AG20443 (cell line): ENCODE measurements around the gene MPDU1.
"Not testable (repeated sequence)": the region's sequence is repeated elsewhere in the genome, so short reads cannot be mapped to it uniquely, and the experiment has no call there.

Experiments
- DNase-seq: peaks from one replicate; pipeline ENCODE4 v3.0.0; 2012; ENCODE audit warnings: low spot score, mixed read lengths

Gene MPDU1

DNA sequence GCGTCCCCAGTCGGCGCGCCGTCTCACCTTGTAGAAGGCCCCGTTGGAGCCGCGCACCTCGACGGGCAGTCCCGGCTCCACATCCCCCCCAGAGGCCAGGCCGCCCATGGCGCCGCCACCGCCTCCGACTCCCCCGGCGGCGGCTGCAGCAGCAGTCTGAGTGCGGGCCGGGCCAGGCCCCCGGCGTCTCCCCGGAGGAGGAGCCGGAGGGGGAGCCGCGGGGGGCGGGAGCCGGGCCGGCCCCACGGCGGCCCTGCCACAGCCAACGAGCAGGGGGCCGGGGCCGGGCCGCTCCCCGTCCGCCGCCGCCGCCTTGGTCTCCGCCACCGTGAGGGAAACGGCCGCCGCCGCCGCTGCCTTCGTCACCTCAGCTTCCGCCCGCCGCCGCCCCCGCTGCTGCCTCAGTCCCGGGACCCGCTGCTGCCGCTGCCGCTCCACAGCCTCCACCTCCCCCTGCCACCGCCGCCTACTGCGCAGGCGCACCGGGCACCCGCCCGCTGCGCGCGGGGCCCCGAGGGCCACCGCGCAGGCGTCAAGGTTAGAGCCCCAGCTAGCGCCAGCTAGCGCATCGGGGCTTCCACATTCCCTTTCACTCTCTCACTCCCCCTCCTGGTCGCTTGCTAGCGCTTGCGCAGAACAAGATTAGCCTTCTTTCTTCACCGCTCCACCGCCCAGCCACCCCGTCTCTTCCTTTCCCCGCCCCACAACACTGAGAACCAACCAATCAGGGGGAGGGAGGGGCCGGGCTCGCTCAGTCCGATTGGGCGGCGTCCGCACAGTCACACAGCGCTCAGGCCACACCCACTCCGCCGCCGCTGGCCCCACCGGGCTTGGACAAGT is 31.0 kb downstream of the MPDU1 start, which contains the start of gene FXR2:
Gene FXR2, minus strand, starts transcription at position 473 of the 840 bp plus-strand sequence. Its CDS starts 365 bp downstream, at position 108.
- DNase-seq, result peak; percentile 100

DNA sequence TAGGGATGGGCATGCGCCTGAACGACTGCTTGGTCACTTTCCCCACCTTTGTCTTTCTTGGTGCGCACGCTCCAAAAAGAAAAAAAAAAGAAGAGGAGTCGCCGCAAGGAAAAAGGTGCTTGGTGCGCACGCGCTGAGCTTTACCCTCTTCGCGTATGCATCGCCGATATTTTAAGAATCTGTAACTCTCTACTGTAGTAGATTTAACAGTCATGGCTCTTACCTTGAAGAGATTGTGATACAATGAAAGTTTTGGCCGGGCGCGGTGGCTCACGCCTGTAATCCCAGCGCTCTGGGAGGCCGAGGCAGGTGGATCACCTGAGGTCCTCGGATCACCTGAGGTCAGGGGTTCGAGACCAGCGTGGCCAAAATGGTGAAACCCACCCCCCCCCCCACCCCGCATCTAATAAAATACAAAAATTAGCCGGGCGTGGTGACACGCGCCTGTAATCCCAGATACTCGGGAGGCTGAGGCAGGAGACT is 31.7 kb downstream of the MPDU1 start:
- no peak for DNase-seq

DNA sequence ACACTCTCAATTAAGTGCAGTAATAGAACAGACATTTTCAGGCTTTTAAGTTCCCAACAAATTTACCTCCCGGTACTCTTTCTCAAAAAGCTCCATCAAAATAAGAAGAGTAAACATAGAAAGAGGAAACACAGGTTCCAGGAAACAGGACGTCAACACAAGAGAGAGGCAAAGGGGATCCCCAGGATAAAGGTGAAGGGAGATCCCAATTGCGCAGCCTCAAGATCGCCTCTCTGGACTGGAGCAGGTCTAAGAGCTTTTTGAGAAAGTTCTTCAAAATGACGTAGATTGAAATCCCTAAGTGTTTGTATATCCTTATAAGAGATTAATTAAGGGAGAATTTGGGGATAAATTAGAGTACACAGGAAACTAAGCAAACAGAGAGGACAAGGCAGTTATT is 35.0 kb downstream of the MPDU1 start:
- no peak for DNase-seq

DNA sequence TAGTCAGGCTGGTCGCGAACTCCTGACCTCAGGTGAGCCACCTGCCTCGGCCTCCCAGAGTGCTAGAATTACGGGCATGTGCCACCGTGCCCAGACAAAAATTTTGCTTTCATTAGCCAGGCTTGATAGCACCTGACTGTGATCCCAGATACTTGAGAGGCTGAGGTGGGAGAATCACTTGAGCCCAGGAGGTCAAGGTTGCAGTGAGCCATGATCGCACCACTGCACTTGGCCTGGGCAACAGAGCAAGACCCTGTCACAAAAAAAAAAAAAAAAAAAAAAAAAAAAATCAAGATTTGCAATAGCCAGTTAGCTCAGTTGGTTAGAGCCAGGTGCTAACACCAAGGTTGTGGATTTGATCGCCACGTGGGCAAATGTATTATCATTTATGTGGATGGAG is 37.2 kb downstream of the MPDU1 start:
- no peak for DNase-seq

DNA sequence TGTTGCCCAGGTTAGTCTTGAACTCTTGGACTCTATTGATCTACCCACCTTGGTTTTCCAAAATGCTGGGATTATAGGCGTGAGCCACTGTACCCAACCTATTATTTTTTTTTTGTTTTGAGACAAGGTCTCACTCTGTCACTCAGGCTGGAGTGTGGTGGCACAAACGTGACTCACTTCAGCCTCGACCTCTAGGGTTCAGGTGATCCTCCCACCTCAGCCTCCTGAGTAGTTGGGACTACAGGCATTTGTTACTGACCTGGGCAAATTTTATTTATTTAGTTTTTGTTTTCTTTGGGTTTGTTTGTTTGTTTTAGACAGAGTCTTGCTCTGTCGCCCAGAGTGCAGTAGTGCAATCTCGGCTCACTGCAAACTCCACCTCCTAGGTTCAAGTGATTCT is 40.0 kb downstream of the MPDU1 start:
- no peak for DNase-seq

DNA sequence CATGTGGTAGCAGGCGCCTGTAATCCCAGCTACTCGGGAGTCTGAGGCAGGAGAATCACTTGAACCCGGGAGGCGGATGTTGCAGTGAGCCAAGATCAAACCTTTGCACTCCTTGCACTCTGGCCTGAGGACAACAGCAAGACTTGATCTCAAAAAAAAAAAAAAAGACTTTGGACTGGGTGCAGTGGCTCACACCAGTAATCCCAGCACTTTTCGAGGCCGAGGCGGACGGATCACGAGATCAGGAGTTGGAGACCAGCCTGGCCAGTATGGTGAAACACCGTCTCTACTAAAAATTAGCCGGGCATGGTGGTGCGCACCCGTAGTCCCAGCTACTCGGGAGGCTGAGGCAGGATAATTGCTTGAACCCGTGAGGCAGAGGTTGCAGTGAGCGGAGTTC is 42.1 kb downstream of the MPDU1 start:
- DNase-seq, result not testable (repeated sequence)

DNA sequence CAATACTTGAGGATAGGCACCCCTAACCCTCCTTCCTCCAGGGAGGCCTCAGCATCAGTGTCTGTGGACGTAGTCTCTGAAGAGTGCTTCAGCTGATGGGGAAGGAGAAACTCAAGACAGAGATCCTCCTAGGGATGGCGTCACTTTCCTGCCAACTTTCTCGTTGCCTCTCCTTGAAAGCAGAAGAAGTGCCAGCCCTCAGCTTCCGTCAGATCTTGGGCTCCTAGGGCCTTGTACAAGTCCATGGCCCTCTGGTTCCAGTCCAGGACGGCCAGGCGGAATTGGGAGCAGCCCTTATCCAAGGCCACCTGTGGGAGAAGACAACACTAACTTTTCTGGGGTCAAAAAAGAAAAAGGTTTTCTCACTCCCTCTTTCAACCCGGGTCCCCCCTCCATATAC is 42.7 kb downstream of the MPDU1 start:
- no peak for DNase-seq

DNA sequence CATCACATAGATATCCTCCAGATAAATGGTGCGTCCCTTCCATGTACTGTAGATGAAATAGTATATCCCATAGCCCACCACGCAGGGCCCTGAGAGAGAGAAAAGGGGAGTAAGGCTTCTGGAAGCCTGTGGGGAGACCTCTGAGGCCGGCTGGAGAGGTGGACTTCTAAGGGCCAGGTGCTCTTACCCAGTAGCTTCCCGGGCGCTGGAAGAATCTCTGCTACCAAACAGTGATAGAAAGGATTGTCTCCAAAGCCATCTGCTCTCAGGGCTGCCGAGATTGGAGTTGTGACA is 43.3 kb downstream of the MPDU1 start:
- peak; percentile 34 for DNase-seq

DNA sequence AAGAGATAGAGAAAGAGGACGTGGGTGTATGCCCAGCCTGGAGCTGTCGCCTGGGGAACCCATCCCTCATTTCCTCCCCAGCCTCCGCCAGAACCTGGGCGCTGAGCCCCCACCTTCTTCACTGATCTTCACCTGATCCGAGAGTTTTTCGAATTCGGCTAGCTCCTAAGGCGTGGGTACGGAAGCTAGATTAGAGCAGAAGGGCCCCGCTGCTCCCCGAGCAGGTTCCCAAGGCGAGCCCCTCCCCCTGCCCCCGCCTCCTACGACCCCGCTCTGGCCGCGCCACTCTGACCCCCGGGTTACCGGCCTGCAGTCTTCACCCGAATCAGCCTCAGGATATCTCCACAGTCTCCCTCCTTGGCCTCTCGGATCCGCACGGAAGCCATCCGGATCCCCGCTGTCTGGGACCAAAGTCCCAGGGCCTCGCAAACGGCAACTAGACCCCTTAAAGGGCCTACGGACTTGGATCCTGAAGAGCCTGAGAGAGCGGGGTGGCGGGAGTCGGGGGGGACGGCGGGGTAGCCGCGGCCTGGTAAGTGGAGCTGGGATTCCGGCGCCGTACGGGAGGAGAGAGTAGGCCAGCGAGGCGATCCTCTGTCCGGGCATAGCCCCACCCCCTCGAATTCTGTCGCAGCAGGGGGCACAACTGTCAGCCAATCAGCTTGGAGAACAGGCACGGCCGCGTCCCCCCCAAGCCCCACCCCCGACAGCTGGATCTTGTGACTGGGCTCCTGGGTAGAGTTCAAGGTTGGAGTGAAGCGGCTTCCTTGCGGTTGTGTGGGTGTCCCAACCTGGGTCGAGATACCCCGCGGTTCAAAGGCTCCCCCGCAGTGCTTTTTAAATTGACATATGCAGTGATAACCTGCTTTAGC is 43.8 kb downstream of the MPDU1 start, which contains the start of gene SAT2:
Gene SAT2, minus strand, starts transcription at position 572 of the 872 bp plus-strand sequence. Its CDS starts 186 bp downstream, at position 386.
- peak; percentile 99 for DNase-seq

DNA sequence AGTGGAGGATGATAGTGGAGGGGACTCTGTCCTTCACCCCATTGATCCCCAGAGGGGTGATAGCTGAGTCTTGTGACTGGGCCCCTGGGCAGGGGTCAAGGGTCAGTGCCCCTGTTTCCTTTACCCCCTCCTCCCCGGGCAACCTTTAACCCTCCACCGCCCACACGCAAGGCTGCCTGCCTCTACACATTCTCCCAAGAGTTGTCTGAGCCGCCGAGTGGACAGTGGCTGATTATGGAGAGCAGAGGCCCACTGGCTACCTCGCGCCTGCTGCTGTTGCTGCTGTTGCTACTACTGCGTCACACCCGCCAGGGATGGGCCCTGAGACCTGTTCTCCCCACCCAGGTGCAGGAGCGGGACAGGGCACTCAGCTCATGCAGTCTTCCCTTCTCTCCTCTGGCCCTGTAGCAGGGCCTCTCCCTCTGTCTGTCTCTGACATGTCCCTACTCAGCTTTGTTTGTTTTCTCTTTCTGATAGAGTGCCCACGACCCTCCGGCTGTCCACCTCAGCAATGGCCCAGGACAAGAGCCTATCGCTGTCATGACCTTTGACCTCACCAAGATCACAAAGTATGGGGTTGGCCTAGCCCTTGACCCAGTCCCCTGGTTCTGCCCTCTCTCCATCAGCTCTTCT is 46.4 kb downstream of the MPDU1 start, which contains the start of gene SHBG:
Gene SHBG, plus strand, starts transcription at position 197 of the 633 bp plus-strand sequence. Its CDS starts 38 bp downstream, at position 235.
- no peak for DNase-seq

DNA sequence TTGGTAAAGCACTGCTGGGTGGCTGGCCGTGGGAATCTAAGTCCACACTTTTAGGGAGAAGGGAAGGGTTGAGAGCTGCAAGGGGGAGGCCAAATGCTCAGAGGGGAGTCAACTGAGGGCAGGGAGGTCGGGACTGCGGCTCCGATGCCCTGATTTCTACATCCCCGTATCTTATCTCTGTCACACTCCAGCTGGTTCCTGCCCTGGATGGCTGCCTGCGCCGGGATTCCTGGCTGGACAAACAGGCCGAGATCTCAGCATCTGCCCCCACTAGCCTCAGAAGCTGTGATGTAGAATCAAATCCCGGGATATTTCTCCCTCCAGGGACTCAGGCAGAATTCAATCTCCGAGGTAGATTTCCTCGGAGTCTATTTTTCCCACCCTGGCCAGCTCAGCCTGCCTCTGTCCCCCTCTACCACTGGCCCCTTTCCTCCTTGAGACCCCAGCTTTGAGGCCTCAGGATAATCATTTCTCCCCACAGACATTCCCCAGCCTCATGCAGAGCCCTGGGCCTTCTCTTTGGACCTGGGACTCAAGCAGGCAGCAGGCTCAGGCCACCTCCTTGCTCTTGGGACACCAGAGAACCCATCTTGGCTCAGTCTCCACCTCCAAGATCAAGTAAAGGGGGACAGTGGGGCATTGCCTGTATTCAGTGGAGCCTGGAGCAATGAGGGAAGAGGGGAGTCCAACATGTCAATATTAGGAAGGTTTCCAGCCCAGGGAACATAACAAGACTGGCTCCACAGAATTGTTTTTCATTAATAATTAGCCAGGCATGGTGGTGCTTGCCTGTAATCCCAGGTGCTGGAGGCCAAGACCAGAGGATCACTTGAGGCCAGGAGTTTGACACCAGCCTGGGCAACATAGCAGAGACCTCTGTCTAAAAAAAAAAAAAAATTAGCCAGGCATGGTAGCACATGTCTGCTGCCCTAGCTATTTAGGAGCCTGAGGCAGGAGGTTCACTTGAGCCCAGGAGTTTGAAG is 48.0 kb downstream of the MPDU1 start:
- DNase-seq, result no peak

DNA sequence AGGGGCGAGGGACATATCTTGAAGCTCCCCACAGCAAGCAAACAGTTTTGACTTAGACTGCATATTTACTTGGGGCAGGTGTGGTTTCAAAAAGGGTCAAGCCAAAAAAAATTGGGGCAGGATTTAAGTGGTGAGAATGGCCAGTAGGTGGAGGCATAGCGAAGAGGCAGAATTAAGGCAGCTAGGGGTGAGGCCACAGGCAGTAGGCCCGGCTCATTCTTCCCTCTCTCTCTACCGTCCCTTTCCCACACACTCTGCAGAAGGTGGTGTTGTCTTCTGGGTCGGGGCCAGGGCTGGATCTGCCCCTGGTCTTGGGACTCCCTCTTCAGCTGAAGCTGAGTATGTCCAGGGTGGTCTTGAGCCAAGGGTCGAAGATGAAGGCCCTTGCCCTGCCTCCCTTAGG is 48.8 kb downstream of the MPDU1 start:
- peak; percentile 84 for DNase-seq

DNA sequence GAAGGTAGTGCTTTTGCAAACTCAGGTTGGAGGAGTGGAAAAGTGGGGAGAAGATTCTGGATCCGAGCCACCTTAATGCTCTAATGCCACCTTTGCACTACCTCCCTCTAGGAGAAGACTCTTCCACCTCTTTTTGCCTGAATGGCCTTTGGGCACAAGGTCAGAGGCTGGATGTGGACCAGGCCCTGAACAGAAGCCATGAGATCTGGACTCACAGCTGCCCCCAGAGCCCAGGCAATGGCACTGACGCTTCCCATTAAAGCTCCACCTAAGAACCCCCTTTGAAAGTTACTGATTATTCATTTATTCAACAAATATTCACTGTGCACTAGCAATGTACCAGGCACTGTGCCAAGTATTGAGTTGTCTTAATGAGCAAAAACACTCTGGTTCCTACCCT is 49.4 kb downstream of the MPDU1 start:
- DNase-seq, result no peak

DNA sequence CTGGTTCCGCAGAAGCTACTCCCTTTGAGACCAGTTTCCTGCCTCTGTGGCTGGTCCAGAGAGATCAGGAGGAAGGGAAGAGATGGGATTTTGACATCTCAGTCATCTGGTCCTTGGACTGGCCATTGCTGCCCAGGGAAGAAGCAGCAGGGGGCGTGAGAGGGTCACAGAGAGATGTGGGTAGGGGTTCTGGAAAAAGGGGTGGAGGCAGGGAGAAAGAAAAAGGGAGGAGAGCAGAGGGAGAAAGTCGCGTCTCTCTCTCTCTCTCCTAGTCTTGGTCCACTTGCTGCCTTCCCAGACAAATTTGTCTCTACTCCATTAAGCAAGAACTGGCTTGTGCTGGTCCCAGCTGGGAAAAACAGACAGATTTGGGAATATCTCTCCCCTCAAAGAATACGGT is 50.7 kb downstream of the MPDU1 start:
- peak; percentile 51 for DNase-seq

DNA sequence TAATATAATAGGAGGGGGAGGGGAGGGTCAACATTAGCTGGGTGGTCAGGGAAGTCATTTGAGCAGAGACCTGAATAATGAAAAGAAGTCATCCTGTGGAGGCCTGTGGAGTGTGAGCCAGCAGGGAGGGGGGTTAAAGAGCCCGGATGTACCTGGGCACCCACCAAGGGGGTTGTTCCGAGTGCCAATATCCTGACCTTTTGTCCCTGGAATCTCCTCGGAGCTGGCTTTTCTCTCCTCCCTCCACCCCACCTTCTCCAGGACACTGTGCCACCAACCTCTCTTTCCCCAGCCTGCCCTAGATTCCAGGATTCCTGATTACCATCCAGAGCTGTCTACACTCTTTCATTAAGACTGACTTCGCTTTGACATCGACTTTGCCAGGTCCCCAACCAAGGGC is 52.5 kb downstream of the MPDU1 start:
- peak; percentile 4 for DNase-seq
